CD4-positive, alpha-beta memory T cell (primary cell): Measurements from ENCODE around the gene COBL. TPM values are rescaled to one million over a fixed set of nuclear protein-coding genes. Genes with fewer than 3 reads are reported as not detected.

ENCODE experiments used
- CTCF ChIA-PET: fragments of 350-600 bp; sonication (Branson Sonifier 250); formaldehyde crosslinking; loops from one replicate; lab custom pipeline; 2021; ENCODE audit warnings: inconsistent platforms; ENCODE audit not compliant: partially characterized antibody; lab: Charles Lee
- POLR2A ChIA-PET: fragments of 350-600 bp; sonication (Branson Sonifier 250); formaldehyde crosslinking; loops from one replicate; lab custom pipeline; 2021; ENCODE audit not compliant: partially characterized antibody; lab: Charles Lee
- DNase-seq, 5 donors: peaks; one replicate each; pipeline versions ENCODE4 v3.0.0 to v3.0.0-alpha.2; 2020 to 2022; ENCODE audit warnings: mixed read lengths in 1 of 5
- H3K27ac ChIP-seq: one replicate; pipeline ENCODE4 v1.7.0; 2013; ENCODE audit warnings: low read depth, low read length
- H3K27me3 ChIP-seq: 2 replicates; pipeline ENCODE4 v1.7.0; 2013; ENCODE audit warnings: mild to moderate bottlenecking, low read length, moderate library complexity; ENCODE audit not compliant: insufficient read depth
- H3K36me3 ChIP-seq: 2 replicates; pipeline ENCODE4 v1.7.0; 2013; ENCODE audit warnings: mild to moderate bottlenecking, low read length, moderate library complexity; ENCODE audit not compliant: insufficient read depth
- H3K4me1 ChIP-seq: 2 replicates; pipeline ENCODE4 v1.7.0; 2013; ENCODE audit warnings: mild to moderate bottlenecking, low read length, moderate library complexity; ENCODE audit not compliant: insufficient read depth
- H3K4me3 ChIP-seq, 2 donors: one replicate each; pipeline ENCODE4 v1.7.0; 2013; ENCODE audit warnings: low read length in 2 of 2, mild to moderate bottlenecking in 1 of 2
- H3K9me3 ChIP-seq, 2 donors: one replicate each; pipeline ENCODE4 v1.7.0; 2013; ENCODE audit warnings: low read length in 2 of 2, control low read depth in 1 of 2; ENCODE audit not compliant: control insufficient read depth in 1 of 2
- H3K27ac Mint-ChIP-seq, 7 donors: one replicate each; pipeline ENCODE4 v1.8.0; 2020 to 2021; ENCODE audit warnings: mixed read lengths in 7 of 7, mild to moderate bottlenecking in 6 of 7, inconsistent platforms in 3 of 7, moderate library complexity in 3 of 7
- H3K27me3 Mint-ChIP-seq, 2 donors: one replicate each; pipeline ENCODE4 v1.8.0; 2020 to 2021; ENCODE audit warnings: mixed read lengths in 2 of 2
- H3K36me3 Mint-ChIP-seq, 2 donors: one replicate each; pipeline ENCODE4 v1.8.0; 2020 to 2021; ENCODE audit warnings: mixed read lengths in 2 of 2, inconsistent platforms in 1 of 2, mild to moderate bottlenecking in 1 of 2
- H3K4me1 Mint-ChIP-seq, 4 donors: one replicate each; pipeline ENCODE4 v1.8.0; 2020 to 2021; ENCODE audit warnings: mixed read lengths in 4 of 4, mild to moderate bottlenecking in 1 of 4
- H3K4me3 Mint-ChIP-seq, 8 donors: one replicate each; pipeline ENCODE4 v1.8.0; 2020 to 2021; ENCODE audit warnings: mixed read lengths in 8 of 8, mild to moderate bottlenecking in 7 of 8, moderate library complexity in 6 of 8, inconsistent platforms in 3 of 8
- H3K9me3 Mint-ChIP-seq, 8 donors: one replicate each; pipeline ENCODE4 v1.8.0; 2020 to 2021; ENCODE audit warnings: mixed read lengths in 8 of 8, mild to moderate bottlenecking in 5 of 8, inconsistent platforms in 3 of 8, moderate library complexity in 1 of 8
- intact Hi-C: fragments of 100-400 bp; cut with micrococcal nuclease; formaldehyde crosslinking; loops from one replicate; pipeline ENCODE4 v1.15.1; 2023
- polyA plus RNA-seq, 2 donors: library from polyadenylated mRNA; unstranded; fragments of 300-500 nt; fragmentation: Illumina TruSeq; gene quantifications; one replicate each; pipeline ENCODE4 v1.2.3, GENCODE V29; 2021
- total RNA-seq, 2 experiments: library from RNA; stranded (reverse); gene quantifications; one replicate each; pipeline ENCODE4 v1.2.3, GENCODE V29; 2021

COBL gene
- total and polyA plus RNA-seq, 4 experiments from 2014 or later: not detected

DNA sequence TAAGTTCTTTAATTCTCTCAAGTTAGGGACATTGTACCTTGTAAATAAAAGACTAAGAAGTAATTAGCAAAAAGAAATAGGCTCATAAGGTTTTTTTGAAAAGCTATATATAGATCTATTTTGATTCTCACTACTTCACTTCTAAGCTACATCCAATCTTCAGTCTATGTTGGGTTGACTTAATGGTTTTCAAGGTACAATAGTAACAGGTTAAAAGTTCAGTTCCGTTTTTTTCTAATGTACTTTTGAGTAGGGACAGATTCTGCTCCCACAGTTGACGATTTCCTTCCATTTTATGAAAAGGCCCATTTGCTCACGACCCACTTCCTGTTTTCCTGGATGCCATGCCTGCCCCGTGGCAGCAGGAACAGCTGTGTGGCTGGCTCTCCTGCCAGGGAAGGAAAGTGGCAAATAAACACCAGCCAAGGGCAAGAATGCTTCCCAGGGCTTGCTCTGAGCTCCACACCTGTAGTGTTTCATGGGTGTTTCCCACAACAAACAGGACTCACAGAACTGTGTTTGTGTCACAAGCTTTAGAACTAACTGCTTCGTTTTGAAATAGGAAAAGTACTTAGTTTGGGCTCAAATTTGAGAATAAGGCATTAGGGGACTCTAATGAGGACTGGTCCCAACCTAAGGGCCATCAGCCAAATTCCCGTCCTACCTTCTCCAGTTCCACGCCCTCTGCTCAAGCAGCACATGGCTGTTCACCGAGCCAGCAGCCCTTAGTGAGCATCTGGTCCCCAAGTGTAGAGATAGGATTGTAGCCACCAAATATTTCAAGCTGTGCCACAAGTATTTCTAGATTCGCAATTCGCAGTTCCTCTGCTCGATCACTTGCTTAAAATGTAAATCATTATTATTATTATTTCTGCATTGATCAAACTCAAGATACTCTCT, 240.7 kb downstream of the COBL start:
- Mint-ChIP-seq H3K4me1 (no peaks in the 10 kb centered on the region), H3K27ac (no peak overlapping the region), H3K36me3 (no peaks in the 10 kb centered on the region), H3K27me3 (peaks cover 0 to 6% of the 10 kb centered on the region in 2 donors), H3K4me3 (no peak overlapping the region), H3K9me3 (no peaks in the 10 kb centered on the region)
- POLR2A ChIA-PET: no interaction called here
- CTCF ChIA-PET: no interaction called here
- no peak overlapping the region for H3K4me3 ChIP-seq
- no peak overlapping the region for H3K27ac ChIP-seq
- H3K27me3 ChIP-seq: no peaks in the 10 kb centered on the region
- no peaks in the 10 kb centered on the region for H3K36me3 ChIP-seq
- intact Hi-C loops: no loop called here
- no peaks in the 10 kb centered on the region for H3K4me1 ChIP-seq
- no peaks in the 10 kb centered on the region for H3K9me3 ChIP-seq
- no peak for DNase-seq

DNA sequence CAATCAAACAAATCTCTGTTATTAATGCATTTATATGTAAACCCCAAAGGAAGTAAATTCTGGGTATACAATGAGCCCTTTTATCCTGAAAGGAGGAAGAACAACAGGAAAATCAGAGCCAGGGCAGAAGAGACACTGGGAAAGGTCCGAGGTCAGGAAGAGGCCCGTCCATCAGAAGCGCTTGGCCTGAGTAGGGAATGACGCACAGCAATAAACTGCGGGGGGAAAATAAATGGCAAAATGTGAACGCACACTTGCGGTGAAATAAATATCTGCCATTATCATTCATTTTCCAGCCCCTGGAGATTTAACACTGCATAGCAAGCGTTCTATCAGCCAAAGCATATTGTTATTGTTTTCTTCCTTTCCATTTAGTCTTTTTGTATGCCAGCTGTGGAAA, 243.4 kb downstream of the COBL start:
- Histone ChIP-seq H3K36me3 (no peaks in the 10 kb centered on the region), H3K27ac (no peak overlapping the region), H3K27me3 (no peaks in the 10 kb centered on the region), H3K9me3 (no peaks in the 10 kb centered on the region), H3K4me1 (no peaks in the 10 kb centered on the region), H3K4me3 (no peak overlapping the region)
- no peaks in the 10 kb centered on the region for H3K9me3 Mint-ChIP-seq
- H3K36me3 Mint-ChIP-seq: no peaks in the 10 kb centered on the region
- no peak overlapping the region for H3K27ac Mint-ChIP-seq
- ChIA-PET CTCF (no interaction called here), POLR2A (no interaction called here)
- peaks cover 0 to 5% (median under 1%) of the 10 kb centered on the region in 4 donors for H3K4me1 Mint-ChIP-seq
- peaks cover 0 to 4% of the 10 kb centered on the region in 2 donors for H3K27me3 Mint-ChIP-seq
- H3K4me3 Mint-ChIP-seq: no peak overlapping the region
- intact Hi-C loops: no loop called here
- no peak for DNase-seq

DNA sequence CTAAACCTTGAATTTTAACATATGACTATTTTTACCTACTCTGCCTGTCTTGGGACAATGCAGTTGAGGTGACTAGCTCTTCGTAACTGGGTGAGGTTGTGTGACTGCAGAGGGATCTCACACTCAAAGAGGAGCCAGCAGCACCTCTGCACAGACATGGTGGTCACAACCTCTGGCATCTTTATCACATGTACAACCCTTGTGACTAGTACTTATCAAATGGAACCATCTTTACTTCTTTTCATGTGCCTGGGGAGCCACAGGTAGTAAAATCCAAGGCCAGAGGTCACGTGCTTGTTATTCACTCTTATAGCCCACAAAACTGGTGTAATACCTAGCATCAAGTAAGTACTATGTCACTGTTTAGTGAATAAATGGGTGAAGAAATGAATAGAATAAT, 244.3 kb downstream of the COBL start:
- Mint-ChIP-seq H3K27me3 (peaks cover 0 to 4% of the 10 kb centered on the region in 2 donors), H3K4me1 (peaks cover 0 to 5% (median under 1%) of the 10 kb centered on the region in 4 donors), H3K27ac (no peak overlapping the region), H3K9me3 (no peaks in the 10 kb centered on the region), H3K36me3 (no peaks in the 10 kb centered on the region), H3K4me3 (no peak overlapping the region)
- H3K9me3 ChIP-seq: no peaks in the 10 kb centered on the region
- CTCF ChIA-PET: interaction anchor here (0.7 to 0.9 kb wide), 2 partner anchors 89 to 528 kb away, joined by 3 read pairs; no protein-coding TSS in a partner anchor
- no peaks in the 10 kb centered on the region for H3K36me3 ChIP-seq
- no peak for DNase-seq
- no peak overlapping the region for H3K4me3 ChIP-seq
- POLR2A ChIA-PET: no interaction called here
- no peaks in the 10 kb centered on the region for H3K27me3 ChIP-seq
- no peaks in the 10 kb centered on the region for H3K4me1 ChIP-seq
- no peak overlapping the region for H3K27ac ChIP-seq
- intact Hi-C loops: no loop called here

DNA sequence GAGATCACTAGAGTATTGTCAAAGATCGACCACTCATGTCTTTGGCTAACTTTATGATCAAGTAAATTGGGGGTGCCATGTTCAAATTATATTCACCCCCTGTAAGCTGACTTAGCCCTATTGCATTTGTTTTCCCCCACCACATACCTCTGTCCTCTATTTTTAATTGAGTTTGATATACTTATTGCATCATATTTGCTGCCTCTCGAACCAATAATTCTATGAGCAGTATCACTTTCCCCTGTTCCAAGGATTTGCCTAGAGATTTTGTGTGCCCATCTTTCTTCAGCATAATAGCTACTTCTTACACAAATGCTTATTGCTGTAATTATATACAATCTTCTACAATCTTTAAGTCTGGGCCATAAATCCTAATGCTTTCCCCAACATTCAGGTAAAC, 245.2 kb downstream of the COBL start:
- POLR2A ChIA-PET: no interaction called here
- Histone ChIP-seq H3K4me1 (no peaks in the 10 kb centered on the region), H3K36me3 (no peaks in the 10 kb centered on the region), H3K27ac (no peak overlapping the region), H3K9me3 (no peaks in the 10 kb centered on the region), H3K27me3 (no peaks in the 10 kb centered on the region), H3K4me3 (no peak overlapping the region)
- H3K27me3 Mint-ChIP-seq: peaks cover 0 to 4% of the 10 kb centered on the region in 2 donors
- no peak overlapping the region for H3K4me3 Mint-ChIP-seq
- H3K36me3 Mint-ChIP-seq: no peaks in the 10 kb centered on the region
- H3K9me3 Mint-ChIP-seq: no peaks in the 10 kb centered on the region
- DNase-seq: no peak
- CTCF ChIA-PET: interaction anchor here (0.9 kb wide), 1 partner anchor 89 kb away, joined by 3 read pairs; no protein-coding TSS in a partner anchor
- peaks cover 0 to 5% (median under 1%) of the 10 kb centered on the region in 4 donors for H3K4me1 Mint-ChIP-seq
- no peak overlapping the region for H3K27ac Mint-ChIP-seq
- intact Hi-C loops: no loop called here

DNA sequence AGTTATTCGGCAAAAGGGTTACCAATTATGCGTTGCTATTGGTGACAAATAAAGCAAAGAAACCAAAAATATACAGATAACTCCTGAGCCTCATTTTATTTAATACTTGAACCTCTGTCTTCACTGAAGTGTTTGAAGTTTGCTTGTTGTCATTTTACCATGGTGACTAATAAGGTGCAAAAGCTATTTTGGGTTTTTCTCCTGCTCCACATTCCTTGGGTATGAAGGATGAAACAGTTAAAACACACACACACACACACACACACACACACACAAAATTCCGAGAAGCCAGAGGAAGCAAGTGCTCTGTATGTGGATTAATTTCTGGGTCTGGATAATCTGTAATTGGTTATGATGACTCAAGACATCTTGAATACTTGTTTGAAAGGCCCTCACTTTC, 246.5 kb downstream of the COBL start:
- CTCF ChIA-PET: interaction anchor here (1.0 kb wide), 1 partner anchor 91 kb away, joined by 3 read pairs; no protein-coding TSS in a partner anchor
- intact Hi-C loops: no loop called here
- no peaks in the 10 kb centered on the region for H3K36me3 Mint-ChIP-seq
- H3K27ac Mint-ChIP-seq: no peak overlapping the region
- no peaks in the 10 kb centered on the region for H3K4me1 ChIP-seq
- H3K9me3 ChIP-seq: no peaks in the 10 kb centered on the region
- H3K27ac ChIP-seq: no peak overlapping the region
- no peaks in the 10 kb centered on the region for H3K27me3 ChIP-seq
- H3K9me3 Mint-ChIP-seq: no peaks in the 10 kb centered on the region
- H3K4me1 Mint-ChIP-seq: peaks cover 0 to 5% (median under 1%) of the 10 kb centered on the region in 4 donors
- no peak overlapping the region for H3K4me3 ChIP-seq
- no peak overlapping the region for H3K4me3 Mint-ChIP-seq
- POLR2A ChIA-PET: no interaction called here
- H3K36me3 ChIP-seq: no peaks in the 10 kb centered on the region
- no peak for DNase-seq
- peaks cover 0 to 1% of the 10 kb centered on the region in 2 donors for H3K27me3 Mint-ChIP-seq

DNA sequence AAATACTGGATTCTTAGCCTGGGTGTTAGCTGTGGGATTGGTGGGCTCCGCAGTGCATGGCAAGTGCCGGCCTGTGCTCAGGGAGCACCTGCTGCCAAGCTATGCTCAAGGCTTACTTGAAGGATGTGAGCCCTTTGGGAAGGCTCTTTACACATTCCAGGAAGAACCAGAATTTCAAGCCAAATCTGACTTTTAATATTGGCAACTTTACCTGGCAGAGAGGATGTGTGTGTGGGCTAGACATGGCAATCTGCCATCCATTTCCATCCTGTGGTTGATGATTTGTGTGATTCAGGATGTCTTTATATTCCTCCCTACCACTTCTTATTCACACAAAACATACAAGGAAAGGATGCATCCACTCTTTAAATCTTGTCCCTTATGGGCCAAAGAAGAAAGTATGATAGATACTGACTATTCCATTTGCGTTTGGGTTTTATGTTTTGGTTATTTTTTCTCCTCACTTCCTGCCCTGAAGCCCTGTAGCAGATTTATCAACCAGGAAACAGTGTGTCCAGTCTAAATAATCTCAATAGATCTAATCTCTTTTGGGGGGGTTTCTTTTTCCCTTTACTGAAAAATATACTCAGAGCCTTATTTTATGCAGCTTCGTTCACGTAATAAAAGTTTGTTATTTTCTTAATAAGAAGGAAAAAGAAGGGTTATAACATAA, 247.1 kb downstream of the COBL start:
- CTCF ChIA-PET: interaction anchor here (0.8 to 1.5 kb wide), 2 partner anchors 50 to 977 kb away, joined by 3 to 6 read pairs; partner anchors contain the start of gene ZPBP
- intact Hi-C loops: loop anchor here (5.0 to 10.0 kb wide), 2 partner anchors 287 to 455 kb away; partner anchors contain the start of gene GRB10

DNA sequence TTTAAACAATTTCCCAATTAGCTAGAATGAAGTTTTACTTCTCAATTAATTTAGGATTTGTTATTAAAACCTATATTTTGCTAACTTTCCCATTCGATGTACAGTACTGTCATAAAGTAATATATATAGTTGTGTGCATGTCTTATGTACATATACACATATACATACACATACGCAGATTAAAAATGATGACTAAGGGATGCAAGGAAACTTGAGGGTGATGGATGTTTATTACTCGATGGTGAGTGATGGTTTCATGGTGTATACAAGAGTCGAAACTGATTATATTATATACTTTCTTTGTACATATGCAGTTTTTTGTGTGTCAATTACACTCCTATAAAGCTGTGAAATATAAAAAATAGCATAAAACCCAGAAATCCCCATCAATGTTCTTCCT, 248.2 kb downstream of the COBL start:
- no peaks in the 10 kb centered on the region for H3K4me1 ChIP-seq

More for the DNA sequence above, 247.1 kb downstream of the COBL start:
- Mint-ChIP-seq H3K36me3 (no peaks in the 10 kb centered on the region), H3K27ac (no peak overlapping the region), H3K9me3 (peaks cover 0 to 1% (median 0%) of the 10 kb centered on the region in 8 donors), H3K4me1 (peaks cover 0 to 5% (median under 1%) of the 10 kb centered on the region in 4 donors), H3K27me3 (peaks cover 1 to 2% of the 10 kb centered on the region in 2 donors), H3K4me3 (no peak overlapping the region)
- H3K36me3 ChIP-seq: no peaks in the 10 kb centered on the region
- DNase-seq: no peak
- POLR2A ChIA-PET: no interaction called here
- H3K4me1 ChIP-seq: no peaks in the 10 kb centered on the region
- H3K4me3 ChIP-seq: no peak overlapping the region
- H3K27ac ChIP-seq: no peak overlapping the region
- no peaks in the 10 kb centered on the region for H3K9me3 ChIP-seq
- H3K27me3 ChIP-seq: no peaks in the 10 kb centered on the region

More for the DNA sequence above, 248.2 kb downstream of the COBL start:
- ChIA-PET POLR2A (no interaction called here), CTCF (interaction anchor here (0.8 to 1.5 kb wide), 5 partner anchors 51 to 976 kb away, joined by 3 to 8 read pairs (median 4); partner anchors contain the start of gene ZPBP)
- no peaks in the 10 kb centered on the region for H3K9me3 ChIP-seq
- H3K36me3 Mint-ChIP-seq: no peaks in the 10 kb centered on the region
- H3K9me3 Mint-ChIP-seq: peaks cover 0 to 1% (median 0%) of the 10 kb centered on the region in 8 donors
- peaks cover 0 to 5% (median under 1%) of the 10 kb centered on the region in 4 donors for H3K4me1 Mint-ChIP-seq
- intact Hi-C loops: loop anchor here (5.0 to 10.0 kb wide), 2 partner anchors 286 to 454 kb away; partner anchors contain the start of gene GRB10
- no peak overlapping the region for H3K4me3 Mint-ChIP-seq
- no peak for DNase-seq
- H3K4me3 ChIP-seq: no peak overlapping the region
- H3K27me3 Mint-ChIP-seq: peaks cover 1 to 2% of the 10 kb centered on the region in 2 donors
- H3K27me3 ChIP-seq: no peaks in the 10 kb centered on the region
- H3K27ac ChIP-seq: no peak overlapping the region
- H3K36me3 ChIP-seq: no peaks in the 10 kb centered on the region
- H3K27ac Mint-ChIP-seq: no peak overlapping the region
